Colonic mucosa (tissue), 4 donors: ENCODE data around the gene NOBOX. TPM values are rescaled to one million over a fixed set of nuclear protein-coding genes. Genes with fewer than 3 reads are reported as not detected.
"Not testable (repeated sequence)": the region's sequence is repeated elsewhere in the genome, so short reads cannot be mapped to it uniquely, and the experiment has no call there.

ENCODE experiments used
- DNase-seq: peaks from one replicate; pipeline ENCODE4 v3.0.0-alpha.2; 2020
- H3K27ac ChIP-seq: fragments of 200-600 bp; one replicate; pipeline ENCODE4 v1.8.0; 2021
- H3K27me3 ChIP-seq: fragments of 200-600 bp; one replicate; pipeline ENCODE4 v1.8.0; 2021
- H3K36me3 ChIP-seq: fragments of 200-600 bp; one replicate; pipeline ENCODE4 v1.8.0; 2021
- H3K4me1 ChIP-seq: fragments of 200-600 bp; one replicate; pipeline ENCODE4 v1.8.0; 2021; ENCODE audit warnings: mild to moderate bottlenecking
- H3K4me3 ChIP-seq: fragments of 200-600 bp; one replicate; pipeline ENCODE4 v1.8.0; 2021
- H3K9ac ChIP-seq, 2 donors: one replicate each; pipeline ENCODE4 v1.7.0; 2013; ENCODE audit warnings: control low read depth in 2 of 2, low read depth in 2 of 2, low read length in 2 of 2
- H3K9me3 ChIP-seq: fragments of 200-600 bp; one replicate; pipeline ENCODE4 v1.8.0; 2021
- CTCF ChIP-seq: fragments of 200-600 bp; IDR thresholded peaks from one replicate; pipeline ENCODE4 v1.8.0; 2022; ENCODE audit warnings: antibody characterized with exemption, mild to moderate bottlenecking
- intact Hi-C: fragments of 100-400 bp; cut with DNase I; formaldehyde crosslinking; loops from one replicate; pipeline ENCODE4 v1.14.1; 2022
- total RNA-seq, 2 donors: library from RNA; stranded (reverse); fragmentation: NEBNext Ultra II Directional in 1 of 2; extraction: Animal tissue kit (Norgen Biotek cat#: 25700) in 1 of 2; gene quantifications; one replicate each; pipeline ENCODE4 v1.2.1, GENCODE V29; 2021
- donor health status: healthy.
- donor health status: DM: no; HTN: no; CAD: no.
- donor health status: DM: no; HTN: no; CAD: no.

The NOBOX gene
- total RNA-seq, 2 donors from 2014 or later: not detected

GRCh38 chr7:144437370-144438191 is 34.1 kb upstream of the NOBOX start:
- intact Hi-C loops: no loop called here
- peak; percentile 79 for DNase-seq
- TF ChIP-seq CTCF: peak; percentile 44

GRCh38 chr7:144436500-144436899 is 33.0 kb upstream of the NOBOX start:
- no peaks in the 10 kb centered on the region for H3K36me3 ChIP-seq
- no peak overlapping the region for H3K4me3 ChIP-seq
- no peak for TF ChIP-seq CTCF
- no peak overlapping the region for H3K27ac ChIP-seq
- H3K9me3 ChIP-seq: no peaks in the 10 kb centered on the region
- no peaks in the 10 kb centered on the region for H3K27me3 ChIP-seq
- H3K4me1 ChIP-seq: no peaks in the 10 kb centered on the region
- no peak overlapping the region for H3K9ac ChIP-seq
- DNase-seq: no peak
- intact Hi-C loops: no loop called here

More at GRCh38 chr7:144437370-144438191, 34.1 kb upstream of the NOBOX start:
- Histone ChIP-seq H3K4me3 (no peak overlapping the region), H3K27ac (no peak overlapping the region), H3K9ac (no peak overlapping the region), H3K4me1 (no peaks in the 10 kb centered on the region), H3K36me3 (no peaks in the 10 kb centered on the region), H3K27me3 (no peaks in the 10 kb centered on the region), H3K9me3 (no peaks in the 10 kb centered on the region)

- no peaks in the 10 kb centered on the region for H3K36me3 ChIP-seq
- no peak for TF ChIP-seq CTCF
- DNase-seq: no peak
- no peaks in the 10 kb centered on the region for H3K27me3 ChIP-seq
- H3K4me1 ChIP-seq: no peaks in the 10 kb centered on the region
- no peak overlapping the region for H3K27ac ChIP-seq
- no peaks in the 10 kb centered on the region for H3K9me3 ChIP-seq
- intact Hi-C loops: no loop called here
- H3K4me3 ChIP-seq: no peak overlapping the region
- H3K9ac ChIP-seq: no peak overlapping the region
These were observed 24.9 kb upstream of the NOBOX start for GRCh38 chr7:144428431-144428830.

GRCh38 chr7:144427539-144427938 is 24.0 kb upstream of the NOBOX start:
- intact Hi-C loops, H3K4me3 ChIP-seq, H3K27ac ChIP-seq, H3K9ac ChIP-seq, H3K36me3 ChIP-seq, H3K4me1 ChIP-seq, DNase-seq, H3K9me3 ChIP-seq, H3K27me3 ChIP-seq: not testable (repeated sequence)

- H3K27ac ChIP-seq, H3K9ac ChIP-seq, H3K36me3 ChIP-seq, H3K4me1 ChIP-seq, H3K27me3 ChIP-seq, H3K9me3 ChIP-seq, DNase-seq, intact Hi-C loops, H3K4me3 ChIP-seq: not testable (repeated sequence)
These were observed 15.4 kb upstream of the NOBOX start for GRCh38 chr7:144418931-144419330.

- no peak overlapping the region for H3K27ac ChIP-seq
- no peaks in the 10 kb centered on the region for H3K4me1 ChIP-seq
- no peaks in the 10 kb centered on the region for H3K36me3 ChIP-seq
- no peaks in the 10 kb centered on the region for H3K27me3 ChIP-seq
- intact Hi-C loops: no loop called here
- no peak overlapping the region for H3K9ac ChIP-seq
- no peak for DNase-seq
- no peak for TF ChIP-seq CTCF
- no peaks in the 10 kb centered on the region for H3K9me3 ChIP-seq
- no peak overlapping the region for H3K4me3 ChIP-seq
These were observed 12.8 kb upstream of the NOBOX start for GRCh38 chr7:144416341-144416740.
